Skeletal muscle tissue (tissue), 4 donors: Measurements from ENCODE around the gene SLX4. TPM values are rescaled to one million over a fixed set of nuclear protein-coding genes. Genes with fewer than 3 reads are reported as not detected.
"Not testable (repeated sequence)": the region's sequence is repeated elsewhere in the genome, so short reads cannot be mapped to it uniquely, and the experiment has no call there.

Source experiments
- H3K27ac ChIP-seq: one replicate; pipeline ENCODE4 v1.7.0; 2013; ENCODE audit warnings: mild to moderate bottlenecking, low read depth, low read length, inconsistent platforms
- H3K27me3 ChIP-seq, 3 donors: one replicate each; pipeline ENCODE4 v1.7.0; 2013; ENCODE audit warnings: low read length in 3 of 3; ENCODE audit not compliant: control insufficient read depth in 3 of 3, insufficient read depth in 3 of 3
- H3K36me3 ChIP-seq, 3 donors: one replicate each; pipeline ENCODE4 v1.7.0; 2013; ENCODE audit warnings: low read length in 3 of 3; ENCODE audit not compliant: control insufficient read depth in 3 of 3, insufficient read depth in 3 of 3
- H3K4me1 ChIP-seq, 3 donors: one replicate each; pipeline ENCODE4 v1.7.0; 2013; ENCODE audit warnings: low read length in 3 of 3, mild to moderate bottlenecking in 3 of 3; ENCODE audit not compliant: control insufficient read depth in 3 of 3, insufficient read depth in 3 of 3
- H3K4me3 ChIP-seq, 3 donors: one replicate each; pipeline ENCODE4 v1.7.0; 2013; ENCODE audit warnings: low read length in 3 of 3
- H3K9ac ChIP-seq, 3 donors: one replicate each; pipeline ENCODE4 v1.7.0; 2013; ENCODE audit warnings: low read length in 3 of 3, mild to moderate bottlenecking in 3 of 3, moderate library complexity in 2 of 3, low read depth in 1 of 3
- H3K9me3 ChIP-seq, 3 donors: one replicate each; pipeline ENCODE4 v1.7.0; 2013; ENCODE audit warnings: low read length in 3 of 3; ENCODE audit not compliant: control insufficient read depth in 3 of 3
- total RNA-seq: library from RNA; depleted of rRNA; stranded (reverse); fragments of >200 nt; gene quantifications from one replicate; pipeline ENCODE4 v1.2.3, GENCODE V29; 2014
- donor health status: Osteomylitis.

The SLX4 gene
- total RNA-seq, 1 donor from 2014 or later = 1.6 TPM

- H3K9me3 ChIP-seq = no peaks in the 10 kb centered on the region
- peak overlapping the region; percentile 87 to 96 (median 93) for H3K9ac ChIP-seq
- H3K4me1 ChIP-seq = peaks cover 8 to 27% (median 17%) of the 10 kb centered on the region in 3 donors
- H3K36me3 ChIP-seq = peaks cover 0 to 2% (median 0%) of the 10 kb centered on the region in 3 donors
- no peaks in the 10 kb centered on the region for H3K27me3 ChIP-seq
- peak overlapping the region; percentile 59 for H3K27ac ChIP-seq
- H3K4me3 ChIP-seq = peak overlapping the region; percentile 77 to 97 (median 90)
Observed at GRCh38 chr16:3610698-3611145, 684 bp downstream of the SLX4 start.

GRCh38 chr16:3609895-3610697 is 1.3 kb downstream of the SLX4 start:
- Histone ChIP-seq H3K4me3 (peak overlapping the region; percentile 77 to 97 (median 90)), H3K4me1 (peaks cover 8 to 27% (median 17%) of the 10 kb centered on the region in 3 donors), H3K9ac (peak overlapping the region in 1 of 3 donors; percentile 93), H3K27ac (no peak overlapping the region), H3K36me3 (peaks cover 0 to 2% (median 0%) of the 10 kb centered on the region in 3 donors), H3K27me3 (no peaks in the 10 kb centered on the region), H3K9me3 (no peaks in the 10 kb centered on the region)

- not testable (repeated sequence) for H3K27ac ChIP-seq, H3K9me3 ChIP-seq, H3K36me3 ChIP-seq, H3K9ac ChIP-seq, H3K4me3 ChIP-seq, H3K27me3 ChIP-seq
- H3K4me1 ChIP-seq = peaks cover 8 to 27% (median 17%) of the 10 kb centered on the region in 3 donors
Observed at GRCh38 chr16:3608976-3609375, 2.4 kb downstream of the SLX4 start.

- Histone ChIP-seq H3K27me3 (no peaks in the 10 kb centered on the region), H3K27ac (no peak overlapping the region), H3K4me1 (peaks cover 8 to 25% (median 16%) of the 10 kb centered on the region in 3 donors), H3K36me3 (peaks cover 3 to 7% (median 7%) of the 10 kb centered on the region in 3 donors), H3K9ac (no peak overlapping the region), H3K4me3 (no peak overlapping the region), H3K9me3 (no peaks in the 10 kb centered on the region)
Observed at GRCh38 chr16:3608069-3608468, 3.3 kb downstream of the SLX4 start.

- no peak overlapping the region for H3K27ac ChIP-seq
- no peaks in the 10 kb centered on the region for H3K27me3 ChIP-seq
- no peaks in the 10 kb centered on the region for H3K9me3 ChIP-seq
- H3K9ac ChIP-seq = no peak overlapping the region
- H3K4me3 ChIP-seq = no peak overlapping the region
- peaks cover 5 to 10% (median 7%) of the 10 kb centered on the region in 3 donors for H3K36me3 ChIP-seq
- peaks cover 8 to 21% (median 12%) of the 10 kb centered on the region in 3 donors for H3K4me1 ChIP-seq
Observed at GRCh38 chr16:3607634-3608033, 3.8 kb downstream of the SLX4 start.

- H3K9me3 ChIP-seq = no peaks in the 10 kb centered on the region
- H3K4me1 ChIP-seq = peaks cover 8 to 18% (median 11%) of the 10 kb centered on the region in 3 donors
- no peak overlapping the region for H3K4me3 ChIP-seq
- H3K9ac ChIP-seq = no peak overlapping the region
- no peaks in the 10 kb centered on the region for H3K27me3 ChIP-seq
- H3K27ac ChIP-seq = no peak overlapping the region
- peaks cover 10 to 14% (median 11%) of the 10 kb centered on the region in 3 donors for H3K36me3 ChIP-seq
Observed at GRCh38 chr16:3607161-3607560, 4.2 kb downstream of the SLX4 start.

GRCh38 chr16:3606441-3606840 is 5.0 kb downstream of the SLX4 start:
- H3K4me3 ChIP-seq = no peak overlapping the region
- no peak overlapping the region for H3K27ac ChIP-seq
- H3K9me3 ChIP-seq = no peaks in the 10 kb centered on the region
- peaks cover 10 to 20% (median 17%) of the 10 kb centered on the region in 3 donors for H3K36me3 ChIP-seq
- peaks cover 7 to 12% (median 8%) of the 10 kb centered on the region in 3 donors for H3K4me1 ChIP-seq
- no peak overlapping the region for H3K9ac ChIP-seq
- H3K27me3 ChIP-seq = no peaks in the 10 kb centered on the region

- Histone ChIP-seq H3K9me3 (no peaks in the 10 kb centered on the region), H3K27me3 (no peaks in the 10 kb centered on the region), H3K4me1 (no peaks in the 10 kb centered on the region), H3K9ac (no peak overlapping the region), H3K27ac (no peak overlapping the region), H3K4me3 (no peak overlapping the region), H3K36me3 (peaks cover 22 to 36% (median 34%) of the 10 kb centered on the region in 3 donors)
Observed at GRCh38 chr16:3602320-3602653, 9.1 kb downstream of the SLX4 start.

- no peaks in the 10 kb centered on the region for H3K4me1 ChIP-seq
- no peaks in the 10 kb centered on the region for H3K9me3 ChIP-seq
- no peak overlapping the region for H3K9ac ChIP-seq
- H3K4me3 ChIP-seq = no peak overlapping the region
- H3K36me3 ChIP-seq = peaks cover 24 to 39% (median 34%) of the 10 kb centered on the region in 3 donors
- no peaks in the 10 kb centered on the region for H3K27me3 ChIP-seq
- no peak overlapping the region for H3K27ac ChIP-seq
Observed at GRCh38 chr16:3601614-3602319, 9.6 kb downstream of the SLX4 start.

GRCh38 chr16:3599922-3600321 is 11.5 kb downstream of the SLX4 start:
- H3K4me3 ChIP-seq = no peak overlapping the region
- H3K27me3 ChIP-seq = no peaks in the 10 kb centered on the region
- no peak overlapping the region for H3K9ac ChIP-seq
- H3K9me3 ChIP-seq = no peaks in the 10 kb centered on the region
- no peak overlapping the region for H3K27ac ChIP-seq
- H3K4me1 ChIP-seq = no peaks in the 10 kb centered on the region
- H3K36me3 ChIP-seq = peaks cover 25 to 39% (median 37%) of the 10 kb centered on the region in 3 donors
